GM12878 (cell line): ENCODE results near the gene UBA5. TPM values are rescaled to one million over a fixed set of nuclear protein-coding genes. Genes with fewer than 3 reads are reported as not detected.
"Not testable (repeated sequence)": the region's sequence is repeated elsewhere in the genome, so short reads cannot be mapped to it uniquely, and the experiment has no call there.

Experiments used
- ATAC-seq: fragments of 200-7000 bp; cut with Tn5 transposase; 3 replicates; pipeline ENCODE4 v1.9.1; 2020; ENCODE audit warnings: mild to moderate bottlenecking, moderate library complexity
- BruUV-seq: library from RNA; stranded (reverse); fragments of 400-500 nt; replicated peaks from 2 replicates; lab custom pipeline; 2021; lab: Mats Ljungman, UMichigan
- CTCF ChIA-PET: fragments of 300-600 bp; sonication (Branson Sonifier 250); formaldehyde crosslinking; extraction: SDS; loops from one replicate; lab custom pipeline; 2021; ENCODE audit warnings: inconsistent platforms; lab: Yijun Ruan, JAX
- POLR2A ChIA-PET: fragments of 350-600 bp; formaldehyde crosslinking; extraction: SDS; loops from one replicate; lab custom pipeline; 2021; ENCODE audit warnings: inconsistent platforms; lab: Charles Lee
- RAD21 ChIA-PET: fragments of 300-600 bp; sonication (Branson Sonifier 250); formaldehyde crosslinking; loops from one replicate; lab custom pipeline; 2023; ENCODE audit warnings: antibody characterized with exemption; ENCODE audit not compliant: unreplicated experiment; lab: Charles Lee
- SMC1A ChIA-PET: fragments of 300-600 bp; sonication (Branson Sonifier 250); formaldehyde crosslinking; loops from one replicate; lab custom pipeline; 2023; ENCODE audit not compliant: unreplicated experiment, uncharacterized antibody; lab: Charles Lee
- DNase-seq: peaks from one replicate; pipeline ENCODE4 v3.0.0-alpha.2; 2011; ENCODE audit warnings: low read depth, low spot score
- FAIRE-seq: peaks from 3 replicates; lab custom pipeline; 2011; peaks lifted over from hg19 to GRCh38; lab: Jason Lieb, UNC
- H2AFZ ChIP-seq: 2 replicates; pipeline ENCODE4 v1.6.0; 2011; ENCODE audit warnings: low read depth, low read length, control low read depth; ENCODE audit not compliant: control insufficient read depth
- H3K27ac ChIP-seq: 2 replicates; pipeline ENCODE4 v1.5.1; 2011; ENCODE audit warnings: control low read depth; ENCODE audit not compliant: control insufficient read depth, insufficient read depth
- H3K27me3 ChIP-seq, 2 experiments: replicated peaks in 1 of 2; 2 replicates each; pipeline versions ENCODE4 v1.6.0 to v1.6.1; 2011; ENCODE audit warnings: low read length in 1 of 2; ENCODE audit not compliant: control insufficient read depth in 2 of 2, insufficient read depth in 2 of 2
- H3K36me3 ChIP-seq, 2 experiments: 2 replicates each; pipeline ENCODE4 v1.5.1; 2011; ENCODE audit warnings: low read length in 1 of 2; ENCODE audit not compliant: control insufficient read depth in 2 of 2, insufficient read depth in 2 of 2
- H3K4me1 ChIP-seq: 2 replicates; pipeline ENCODE4 v1.6.1; 2011; ENCODE audit warnings: mild to moderate bottlenecking, low read length, moderate library complexity, mixed read lengths; ENCODE audit not compliant: control insufficient read depth, insufficient read depth
- H3K4me2 ChIP-seq: 2 replicates; pipeline ENCODE4 v1.6.0; 2011; ENCODE audit warnings: control low read depth; ENCODE audit not compliant: control insufficient read depth, insufficient read depth
- H3K4me3 ChIP-seq: fragments of 200-600 bp; sonication (generic); 2 replicates; pipeline ENCODE4 v1.5.1; 2016
- H3K79me2 ChIP-seq: 2 replicates; pipeline ENCODE4 v1.6.0; 2011; ENCODE audit warnings: low read length; ENCODE audit not compliant: control insufficient read depth, insufficient read depth
- H3K9ac ChIP-seq: 2 replicates; pipeline ENCODE4 v1.8.0; 2011; ENCODE audit warnings: low read length, control low read depth, mixed read lengths; ENCODE audit not compliant: control insufficient read depth, insufficient read depth
- H3K9me3 ChIP-seq: replicated peaks from 3 replicates; pipeline ENCODE4 v1.5.1; 2011; ENCODE audit warnings: mild to moderate bottlenecking, low read length; ENCODE audit not compliant: control insufficient read depth, insufficient read depth
- H4K20me1 ChIP-seq: 2 replicates; pipeline ENCODE4 v1.6.0; 2011; ENCODE audit not compliant: control insufficient read depth, insufficient read depth
- CBX5 ChIP-seq: sonication (generic); IDR thresholded peaks from 2 replicates; pipeline ENCODE4 v1.6.1; 2016; ENCODE audit warnings: low read depth, moderate library complexity, mild to moderate bottlenecking, inconsistent platforms
- ETV6 ChIP-seq, 2 experiments: fragments of 450-650 bp in 1 of 2; IDR thresholded peaks in 1 of 2; conservative IDR thresholded peaks in 1 of 2; 2 replicates each; pipeline ENCODE4 v1.6.1; 2014; ENCODE audit warnings: antibody characterized with exemption in 1 of 2, borderline replicate concordance in 1 of 2, low read depth in 1 of 2, mild to moderate bottlenecking in 1 of 2, moderate library complexity in 1 of 2
- MYB ChIP-seq: fragments of 150-350 bp; IDR thresholded peaks from 2 replicates; pipeline ENCODE4 v1.6.1; 2014; ENCODE audit warnings: mild to moderate bottlenecking, low read depth, low read length, borderline replicate concordance
- NFIC ChIP-seq: IDR thresholded peaks from 2 replicates; pipeline ENCODE4 v1.6.1; 2012; ENCODE audit warnings: low read depth, mild to moderate bottlenecking, inconsistent platforms, low read length, moderate library complexity
- PAX5 ChIP-seq: IDR thresholded peaks from 2 replicates; pipeline ENCODE4 v1.6.1; 2011; ENCODE audit warnings: low read depth, low read length, borderline replicate concordance
- POLR2AphosphoS2 ChIP-seq: IDR thresholded peaks from 2 replicates; pipeline ENCODE4 v1.6.1; 2011; ENCODE audit warnings: low read depth, mild to moderate bottlenecking, low read length, improper control_type of control experiment, moderate library complexity
- POU2F2 ChIP-seq: IDR thresholded peaks from 3 replicates; pipeline ENCODE4 v1.6.1; 2011; ENCODE audit warnings: low read depth, mild to moderate bottlenecking, low read length, borderline replicate concordance
- RUNX3 ChIP-seq: IDR thresholded peaks from 2 replicates; pipeline ENCODE4 v1.6.1; 2012; ENCODE audit warnings: low read length, inconsistent platforms
- SPI1 ChIP-seq: IDR thresholded peaks from 2 replicates; pipeline ENCODE4 v1.6.1; 2011; ENCODE audit warnings: low read depth, mild to moderate bottlenecking, low read length, moderate library complexity, borderline replicate concordance; ENCODE audit not compliant: insufficient read depth
- SREBF2 ChIP-seq: IDR thresholded peaks from 2 replicates; pipeline ENCODE4 v1.6.1; 2012; ENCODE audit warnings: mild to moderate bottlenecking, low read length
- ZBTB33 ChIP-seq: fragments of 450-650 bp; IDR thresholded peaks from 2 replicates; pipeline ENCODE4 v1.6.1; 2017; ENCODE audit warnings: mild to moderate bottlenecking
- WGBS: methylation state at CpG from one replicate; pipeline ENCODE4 v1.1.6; 2016; ENCODE audit warnings: low lambda C conversion rate; ENCODE audit not compliant: insufficient replicate concordance, insufficient coverage; ENCODE audit errors: missing lambda C conversion rate; 5-methylcytosine and 5-hydroxymethylcytosine counted together
- in situ Hi-C: fragments of 300-500 bp; cut with MboI; formaldehyde crosslinking; loops from 9 replicates; pipeline ENCODE4 v1.14.3; 2018; ENCODE audit warnings: mixed read lengths
- intact Hi-C: fragments of 100-400 bp; cut with micrococcal nuclease; formaldehyde crosslinking; loops from one replicate; pipeline ENCODE4 v1.14.2; 2022; ENCODE audit not compliant: unreplicated experiment
- polyA plus RNA-seq, 11 experiments: library from polyadenylated mRNA; depleted of rRNA in 4 of 11; unstranded in 6 of 11; stranded (reverse) in 5 of 11; fragments of >200 nt; fragmentation: Nextera tagmentation in 4 of 11; fragmentation: Illumina TruSeq in 1 of 11; extraction: Ambion mirVana in 4 of 11; extraction: Trizol in 1 of 11; gene quantifications; 1 replicate in 1 of 11; 2 replicates in 10 of 11; pipeline versions ENCODE4 v1.2.1 to v1.2.3, GENCODE V29; 2011 to 2016; ENCODE audit warnings: inconsistent platforms in 2 of 11, missing spikeins in 2 of 11, low read depth in 1 of 11
- total RNA-seq, 4 experiments: library from RNA; depleted of rRNA in 3 of 4; stranded (reverse); fragments of >200 nt in 3 of 4; fragmentation: Illumina TruSeq in 1 of 4; extraction: Trizol in 1 of 4; gene quantifications; 2 replicates each; pipeline versions ENCODE4 v1.2.1 to v1.2.3, GENCODE V29; 2013 to 2021

The UBA5 gene
- total and polyA plus RNA-seq, 10 of the 15 experiments (the other 5 are each of a cell fraction or from before 2014, with no cell fraction given) = 10.2 to 62.1 (median 43.8) TPM

DNA sequence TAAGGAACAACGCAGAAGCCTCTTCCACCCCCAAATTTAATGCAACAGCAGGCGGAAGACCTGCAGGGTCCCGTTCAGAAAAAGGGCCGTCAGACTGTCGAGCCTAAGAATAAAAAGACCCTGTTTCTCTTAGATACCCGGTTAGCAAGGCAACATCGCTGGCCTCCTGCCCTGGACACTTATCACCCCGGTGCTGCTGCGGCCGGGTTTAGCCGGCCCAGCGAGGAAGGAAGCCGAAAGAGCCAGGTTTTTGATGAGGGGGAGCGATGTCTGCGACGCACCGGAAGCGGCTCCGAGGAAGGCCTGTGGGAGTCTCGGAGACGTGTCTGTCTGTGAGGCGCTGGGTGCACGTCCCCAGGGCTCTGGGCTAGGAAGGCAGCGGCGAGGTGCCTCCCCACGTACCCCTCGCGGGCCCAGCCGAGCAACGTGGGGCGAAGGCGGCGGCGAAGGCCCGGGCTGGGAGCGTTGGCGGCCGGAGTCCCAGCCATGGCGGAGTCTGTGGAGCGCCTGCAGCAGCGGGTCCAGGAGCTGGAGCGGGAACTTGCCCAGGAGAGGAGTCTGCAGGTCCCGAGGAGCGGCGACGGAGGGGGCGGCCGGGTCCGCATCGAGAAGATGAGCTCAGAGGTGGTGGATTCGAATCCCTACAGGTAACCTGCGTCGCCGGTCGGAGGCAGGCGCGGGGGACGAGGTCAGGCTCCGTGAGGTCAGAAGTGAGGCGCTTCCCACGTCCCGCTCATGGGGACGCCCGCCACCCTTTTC lies at the start of gene UBA5 (continued):
- TF ChIP-seq NFIC (no peak; the same call in 1 of the 2 replicates), ZBTB33 (no peak), PAX5 (no peak), POLR2AphosphoS2 (0 out of 2 replicates have a peak, but pooled peaks have one; percentile 50), RUNX3 (no peak; the same call in 1 of the 2 replicates), SPI1 (no peak), SREBF2 (no peak; the same call in 1 of the 2 replicates), ETV6 (conservative IDR thresholded peaks at IDR 0.05 in 1 of 2, IDR thresholded peaks at IDR 0.05 in 1 of 2; ENCODE audit: borderline replicate concordance in 1 of 2, low read depth in 1 of 2) (no peak; a peak in 1 of 4 replicates), MYB (no peak), POU2F2 (no peak), CBX5 (no peak)

- H3K79me2 ChIP-seq, H3K4me3 ChIP-seq, H3K36me3 ChIP-seq, intact Hi-C loops, H3K9ac ChIP-seq, FAIRE-seq, in situ Hi-C loops, H3K27ac ChIP-seq, H3K27me3 ChIP-seq, DNase-seq, POLR2A ChIA-PET, RAD21 ChIA-PET, H3K4me1 ChIP-seq, H3K9me3 ChIP-seq, ATAC-seq, H4K20me1 ChIP-seq, H2AFZ ChIP-seq, BruUV-seq, H3K4me2 ChIP-seq: not testable (repeated sequence)
- 100% methylated on average over 3 of the region's 3 CpGs for WGBS
- ChIA-PET SMC1A (interaction anchor here (0.7 to 1.2 kb wide), 3 partner anchors 8 to 1677 kb away, joined by 3 to 4 read pairs (median 3); no protein-coding TSS in a partner anchor), CTCF (interaction anchor here (1.6 kb wide), 1 partner anchor 21 kb away, joined by 3 read pairs; no protein-coding TSS in a partner anchor)
Measured at GRCh38 chr3:132615301-132615700, 44.8 kb upstream of the UBA5 start.
